ACHN (cell line): ENCODE data around the gene NCOA6.
A peak's percentile ranks its signal among the peaks of the same experiment; 100 is the strongest.

Experiments
- DNase-seq: peaks from one replicate; pipeline ENCODE4 v3.0.0-alpha.2; 2015
- in situ Hi-C: cut with HindIII; loops from 2 replicates; pipeline ENCODE4 v1.10.0; 2017; ENCODE audit warnings: low sequenced_read_pairs, low pct_ligation_motif_present, low pct_unique_long_range_greater_than_20kb

Gene NCOA6

DNA sequence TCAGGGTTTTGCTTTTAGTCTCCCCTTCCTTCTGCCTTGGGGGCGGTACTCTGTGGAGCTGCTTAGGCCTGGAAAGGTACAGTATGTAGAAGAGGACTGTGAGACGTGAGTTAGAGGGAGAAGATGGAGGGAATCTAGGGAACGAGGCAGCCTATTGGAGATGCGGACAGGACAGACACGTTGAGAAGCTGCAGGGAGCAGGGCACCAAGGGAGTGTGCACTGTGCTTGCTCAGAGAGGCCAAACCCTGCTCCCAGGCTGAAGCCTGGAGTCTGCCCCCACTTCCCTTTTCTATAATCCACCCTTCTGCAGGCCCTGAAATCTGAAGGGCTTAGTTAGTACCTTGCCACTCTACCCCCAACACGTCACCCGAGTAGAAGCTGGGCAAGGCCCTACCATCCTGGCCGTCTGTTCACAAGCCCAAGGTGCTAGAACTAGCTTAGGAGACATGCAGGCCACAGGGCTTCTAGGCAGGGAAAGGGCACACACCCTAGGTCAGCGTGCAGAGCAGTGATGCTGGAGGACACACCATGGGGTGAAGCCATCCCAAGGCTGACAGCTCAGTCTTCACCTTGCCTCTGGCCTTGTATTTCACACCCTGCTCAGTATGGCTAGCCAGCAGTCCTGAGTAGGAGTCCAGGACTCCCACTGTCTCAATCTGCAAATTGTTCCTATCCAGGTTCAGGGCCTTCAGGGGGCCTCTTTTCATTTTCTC is 114.4 kb downstream of the NCOA6 start:
- DNase-seq, result no peak
- in situ Hi-C loops, result no loop called here

DNA sequence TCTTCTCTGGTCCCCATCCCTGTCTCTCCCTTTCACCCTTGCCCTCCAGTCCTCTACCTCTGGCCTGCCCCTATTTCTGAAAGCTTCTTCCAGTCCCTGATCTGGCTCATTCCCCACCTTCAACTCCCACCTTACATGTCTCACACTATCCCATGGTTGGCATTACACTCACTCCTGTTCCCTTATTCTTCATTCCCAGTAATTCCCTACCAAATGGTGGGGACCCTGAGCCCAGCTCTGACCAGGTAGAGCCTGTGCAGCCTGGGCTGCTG is 114.9 kb downstream of the NCOA6 start:
- in situ Hi-C loops, result no loop called here
- DNase-seq, result no peak

DNA sequence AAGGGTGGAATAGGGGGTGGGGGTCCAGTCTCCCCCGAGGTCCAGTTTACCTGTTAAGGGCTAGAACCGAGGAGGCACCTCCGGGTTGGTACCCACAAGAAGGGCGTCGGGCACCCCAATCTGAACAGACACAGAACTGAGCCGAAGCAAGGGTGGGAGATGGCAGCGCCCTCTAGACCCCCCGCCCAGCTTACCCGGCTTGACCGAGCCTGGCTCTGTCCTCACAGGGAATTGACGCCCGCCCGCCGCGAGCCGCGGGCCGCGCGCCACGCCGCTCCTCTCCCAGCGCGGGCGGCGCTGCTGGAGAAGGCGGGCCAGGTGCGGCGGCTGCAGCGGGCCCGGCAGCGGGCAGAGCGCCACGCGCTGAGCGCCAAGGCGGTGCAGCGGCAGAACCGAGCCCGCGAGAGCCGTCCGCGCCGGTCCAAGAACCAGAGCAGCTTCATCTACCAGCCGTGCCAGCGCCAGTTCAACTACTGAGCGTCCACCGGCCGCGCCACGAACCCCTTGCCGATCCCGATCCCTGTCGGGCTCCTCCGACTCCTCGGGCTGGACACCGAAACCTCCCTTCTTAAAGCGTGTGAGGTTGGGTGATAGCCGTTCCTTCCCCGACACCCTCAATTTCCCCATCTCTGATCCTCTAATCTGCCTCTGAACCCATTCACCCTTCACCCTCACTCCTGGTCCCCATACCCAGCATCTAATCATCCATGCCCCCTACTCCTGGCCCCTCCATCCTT is 115.5 kb downstream of the NCOA6 start:
- in situ Hi-C loops, result no loop called here
- peak; percentile 71 for DNase-seq

DNA sequence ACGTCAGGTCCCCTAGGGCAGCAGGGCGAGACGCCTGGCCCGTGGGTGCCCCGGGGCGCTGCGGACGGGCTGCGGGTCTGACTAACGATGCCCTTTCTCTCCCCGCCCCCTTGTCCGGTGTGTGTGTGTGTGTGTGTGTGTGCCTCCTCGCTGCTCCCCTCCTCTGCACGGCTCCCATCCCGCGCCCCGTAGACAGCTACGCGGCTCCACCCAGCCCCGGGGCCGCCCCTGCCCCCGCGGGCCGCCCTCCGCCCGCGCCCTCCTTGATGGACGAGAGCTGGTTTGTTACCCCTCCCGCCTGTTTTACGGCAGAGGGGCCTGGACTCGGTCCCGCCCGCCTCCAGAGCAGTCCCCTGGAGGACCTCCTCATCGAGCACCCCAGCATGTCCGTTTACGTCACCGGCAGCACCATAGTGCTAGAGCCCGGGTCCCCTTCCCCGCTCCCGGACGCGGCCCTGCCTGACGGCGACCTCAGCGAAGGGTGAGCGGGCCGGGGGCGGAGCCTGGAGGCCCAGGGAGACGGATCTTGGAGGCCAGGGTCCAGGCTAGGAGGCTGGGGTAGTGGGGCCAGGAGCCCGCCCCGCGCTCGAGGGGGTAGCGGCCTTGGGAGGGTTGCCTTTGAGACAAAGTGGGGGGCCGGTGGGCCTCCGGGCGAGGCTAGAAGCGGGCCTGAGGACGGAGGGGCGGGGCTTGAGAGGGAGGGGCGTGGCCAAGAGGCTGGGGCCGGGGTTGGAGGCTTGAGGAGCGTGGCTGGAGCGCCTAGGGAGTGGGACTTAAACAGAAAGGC is 116.2 kb downstream of the NCOA6 start:
- DNase-seq, result peak; percentile 86
- in situ Hi-C loops, result no loop called here

DNA sequence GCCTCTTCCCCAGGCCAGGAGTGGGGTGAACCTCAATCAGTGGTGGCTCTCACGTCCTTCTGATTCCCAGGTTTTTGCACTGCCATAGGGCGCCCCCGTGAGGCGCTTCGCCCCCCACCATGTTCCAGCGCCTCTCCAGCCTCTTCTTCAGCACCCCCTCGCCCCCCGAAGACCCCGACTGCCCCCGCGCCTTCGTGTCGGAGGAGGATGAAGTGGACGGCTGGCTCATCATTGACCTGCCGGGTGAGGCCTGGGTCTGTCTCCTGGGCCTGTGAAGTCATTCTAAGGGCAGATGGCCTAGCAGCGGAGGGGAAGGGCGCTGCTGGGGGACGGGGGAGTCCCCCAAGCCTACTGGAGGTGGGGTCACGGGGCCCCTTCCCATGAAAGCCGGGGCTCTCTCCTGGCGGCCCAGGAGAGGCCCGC is 116.8 kb downstream of the NCOA6 start:
- DNase-seq, result peak; percentile 53
- in situ Hi-C loops, result no loop called here

DNA sequence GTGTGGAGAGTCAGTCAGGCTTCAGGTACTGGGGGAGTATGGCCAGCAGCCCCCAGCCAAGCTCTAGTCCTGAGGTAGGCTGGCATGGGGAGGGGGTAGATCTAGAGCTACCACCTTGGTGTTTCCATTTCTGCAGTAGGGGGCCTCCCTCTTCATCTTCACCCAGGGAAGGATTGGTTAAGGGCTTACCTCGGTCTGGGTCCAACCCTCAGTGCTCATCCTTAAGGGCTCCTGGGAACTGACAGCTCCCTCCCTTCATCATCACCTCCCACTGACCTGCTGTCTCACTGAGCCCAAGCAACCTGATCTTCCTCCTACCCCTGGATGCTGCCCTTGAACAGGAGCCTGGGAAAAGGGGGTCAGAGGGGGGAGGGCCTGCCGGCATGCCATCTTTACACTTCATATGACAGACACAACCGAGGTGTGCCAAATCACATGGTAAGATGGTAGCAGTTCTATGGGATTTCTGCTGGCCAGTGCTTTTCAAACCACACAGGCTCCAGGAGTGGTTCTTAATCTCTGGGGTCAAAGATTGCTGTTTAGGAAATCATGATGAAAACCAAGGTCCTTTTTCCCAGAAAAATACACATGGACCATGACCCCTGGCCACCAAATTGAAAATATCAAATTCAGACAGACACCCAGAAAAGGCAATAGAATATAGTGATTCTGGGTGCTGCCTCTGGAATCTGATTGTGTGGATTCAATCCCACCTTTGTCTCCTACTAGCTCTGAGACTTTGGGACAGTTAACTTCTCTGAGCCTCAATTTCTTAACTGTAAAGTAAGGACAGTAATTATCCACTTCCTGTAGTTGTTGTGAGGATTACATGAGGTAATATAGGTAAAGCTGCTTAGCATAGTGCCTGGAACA is 118.3 kb downstream of the NCOA6 start:
- in situ Hi-C loops, result no loop called here

DNA sequence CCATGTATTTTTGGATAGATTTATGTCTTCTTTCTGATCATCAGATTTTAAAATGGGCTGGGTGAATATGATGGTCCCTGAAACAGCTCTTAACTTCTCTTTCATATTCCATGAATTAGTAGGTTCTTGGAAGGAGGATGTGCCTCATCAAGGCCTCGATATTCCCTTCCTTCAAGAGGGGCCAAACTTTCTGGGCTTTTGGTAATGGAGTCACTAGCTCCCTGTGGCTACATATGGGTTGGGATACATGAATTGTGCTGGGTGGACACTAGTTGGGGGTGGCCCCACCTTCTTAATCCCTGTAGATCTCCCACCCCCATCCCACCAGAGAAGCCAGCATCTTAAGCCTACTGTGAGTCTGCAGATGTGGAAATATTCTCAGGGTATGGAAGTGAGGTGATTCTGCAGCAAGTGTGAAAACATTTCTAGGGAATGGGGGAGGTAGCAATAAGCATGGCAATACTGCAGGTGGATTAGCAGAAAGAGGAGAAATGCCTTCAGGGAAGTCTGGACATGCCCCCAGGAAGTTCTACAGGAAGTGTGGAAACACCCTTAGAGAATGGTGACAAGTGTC is 119.1 kb downstream of the NCOA6 start:
- DNase-seq, result no peak
- in situ Hi-C loops, result no loop called here

More for the DNA sequence above, 118.3 kb downstream of the NCOA6 start:
- DNase-seq, result no peak

DNA sequence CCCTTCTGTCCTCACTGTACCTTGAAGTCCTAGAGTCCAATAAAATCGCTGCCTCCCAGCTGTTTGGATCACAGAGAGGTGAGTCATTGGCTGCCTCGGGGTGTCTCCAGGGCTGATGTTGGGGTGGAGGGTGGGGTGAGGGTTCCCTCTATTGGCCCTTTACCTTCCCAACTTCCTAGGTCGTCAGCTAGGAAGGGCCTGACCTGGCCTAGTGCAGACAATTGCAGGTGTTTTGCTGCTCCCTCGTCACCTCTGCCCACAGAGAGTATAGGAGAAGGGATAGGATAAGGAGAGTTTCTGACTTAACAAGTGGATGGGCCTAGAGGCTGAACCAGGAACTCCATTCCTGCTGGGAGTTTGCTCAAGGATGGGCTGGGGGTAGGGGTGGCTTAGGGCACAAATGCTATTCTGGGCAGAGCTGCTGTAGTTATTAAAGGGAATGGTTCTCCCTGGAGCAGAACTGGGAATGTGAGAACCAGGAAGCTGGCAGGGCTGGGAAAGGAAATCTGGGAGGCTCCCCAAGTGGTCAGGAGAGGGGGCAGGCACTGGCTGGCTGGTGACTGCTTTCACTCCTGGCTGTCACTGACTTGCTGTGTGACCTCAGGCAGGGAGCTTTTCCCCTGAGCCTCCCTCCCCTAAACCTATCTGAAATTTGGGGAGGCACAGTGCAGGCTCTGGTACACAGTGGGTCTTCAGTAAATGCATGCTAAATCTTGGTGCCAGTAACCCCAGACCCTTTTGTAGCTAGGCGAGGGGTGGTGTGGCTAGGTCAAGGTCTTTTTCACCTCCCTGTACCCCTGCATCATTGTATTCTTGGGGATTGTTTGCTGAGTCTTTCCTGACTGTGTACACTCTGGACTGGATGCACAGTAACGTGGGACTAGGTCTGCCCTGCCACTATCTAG is 119.8 kb downstream of the NCOA6 start:
- in situ Hi-C loops, result no loop called here
- peak; percentile 29 for DNase-seq

DNA sequence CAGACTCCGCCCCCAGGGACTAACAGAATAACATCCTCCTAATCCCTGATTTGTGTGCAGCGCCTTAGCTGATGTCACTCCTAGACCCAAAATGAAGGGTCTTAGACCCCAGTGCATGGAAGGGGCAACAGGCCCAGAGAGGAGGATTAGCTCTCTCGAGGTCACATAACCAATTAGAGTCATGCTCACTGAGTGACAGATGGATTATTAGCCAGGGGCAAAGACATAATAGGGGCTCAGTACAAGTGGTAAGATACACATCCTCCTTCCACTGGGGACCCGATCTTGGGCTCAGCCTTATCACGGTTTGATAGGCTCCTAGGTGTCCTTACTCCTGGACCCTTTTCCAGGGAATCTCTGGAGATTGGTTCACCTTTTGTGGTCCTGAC is 120.4 kb downstream of the NCOA6 start:
- in situ Hi-C loops, result no loop called here
- no peak for DNase-seq

DNA sequence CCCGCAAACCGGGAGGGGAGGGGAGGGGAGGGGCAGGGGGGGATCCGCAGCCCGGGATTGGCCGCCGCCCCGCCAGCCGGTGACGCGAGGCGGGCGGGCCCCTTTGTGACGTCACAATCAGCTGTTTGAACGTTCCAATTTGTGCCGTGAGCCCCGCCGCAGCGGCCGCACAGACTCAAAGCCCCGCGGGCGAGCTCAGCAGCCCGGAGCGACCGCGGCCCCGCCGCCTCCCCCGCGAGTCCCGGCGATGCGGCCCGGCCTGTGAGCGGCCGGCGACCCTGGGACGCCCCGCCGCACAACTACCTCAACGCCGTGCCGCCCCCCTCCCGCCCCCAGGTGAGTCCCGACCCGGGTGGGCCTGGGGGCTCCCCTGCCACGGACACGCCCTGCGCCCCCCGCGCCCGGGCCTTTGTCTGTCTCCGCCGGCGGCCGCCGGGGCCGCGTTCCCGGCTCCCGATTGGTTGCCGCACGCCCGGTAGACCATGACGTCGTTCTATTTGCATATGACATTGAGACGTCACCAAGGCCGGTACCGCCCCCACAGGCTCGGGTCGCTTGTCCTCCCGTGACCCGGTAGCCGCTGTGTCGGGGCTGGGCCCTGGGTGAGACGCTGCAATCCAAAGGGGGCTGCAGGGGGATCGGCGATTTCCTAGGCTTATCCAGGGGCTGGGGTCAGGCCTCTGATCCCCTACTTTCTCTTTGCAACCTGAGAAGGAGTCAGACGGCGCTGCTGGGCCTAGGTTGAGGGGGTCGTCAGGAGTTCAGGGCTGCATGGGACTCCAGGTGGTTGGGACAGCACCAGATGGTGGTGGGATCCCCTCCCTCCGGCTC is 121.1 kb downstream of the NCOA6 start, which contains the start of gene TP53INP2:
Gene TP53INP2 (plus strand): TSS at position 168 of the 831 bp plus-strand sequence. CDS start 4,396 bp downstream, outside the sequence.
- peak; percentile 86 for DNase-seq
- in situ Hi-C loops, result no loop called here

DNA sequence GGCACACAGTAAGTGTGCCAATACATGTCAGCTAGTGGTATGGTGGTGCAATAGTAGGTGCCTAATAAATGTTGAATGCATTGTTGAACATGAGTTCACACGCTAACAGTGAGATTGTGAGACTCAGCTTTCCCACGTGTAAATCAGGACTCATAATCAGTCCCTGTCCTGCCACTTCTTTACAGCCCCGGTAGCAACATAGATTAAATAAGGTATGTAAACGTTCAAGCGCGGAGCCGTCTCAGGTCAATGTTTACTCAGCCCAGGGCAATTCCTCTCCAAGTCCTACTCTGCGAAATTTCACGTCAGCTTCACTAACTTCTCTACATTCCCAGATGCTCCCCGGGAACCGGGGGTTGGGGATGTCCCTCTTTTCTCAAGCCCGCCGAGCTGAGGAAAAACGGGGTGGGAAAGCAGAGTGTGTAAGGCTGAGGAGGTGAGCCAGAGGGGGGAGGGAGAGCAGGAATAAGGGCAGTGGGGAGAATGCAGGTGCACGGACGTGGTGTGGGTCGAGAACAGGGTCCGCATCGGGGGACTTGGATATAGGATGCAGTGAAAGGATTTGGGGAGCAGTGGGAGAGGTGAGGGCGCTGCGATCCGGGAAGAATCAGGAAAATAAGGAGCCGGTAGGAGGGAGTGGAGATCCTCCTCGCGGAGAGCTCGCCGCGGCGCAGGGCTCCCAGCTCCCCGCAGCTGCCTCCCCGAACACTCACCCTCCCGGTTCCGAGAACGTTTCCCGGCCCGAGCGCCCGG is 121.9 kb downstream of the NCOA6 start:
- in situ Hi-C loops, result no loop called here
- no peak for DNase-seq

DNA sequence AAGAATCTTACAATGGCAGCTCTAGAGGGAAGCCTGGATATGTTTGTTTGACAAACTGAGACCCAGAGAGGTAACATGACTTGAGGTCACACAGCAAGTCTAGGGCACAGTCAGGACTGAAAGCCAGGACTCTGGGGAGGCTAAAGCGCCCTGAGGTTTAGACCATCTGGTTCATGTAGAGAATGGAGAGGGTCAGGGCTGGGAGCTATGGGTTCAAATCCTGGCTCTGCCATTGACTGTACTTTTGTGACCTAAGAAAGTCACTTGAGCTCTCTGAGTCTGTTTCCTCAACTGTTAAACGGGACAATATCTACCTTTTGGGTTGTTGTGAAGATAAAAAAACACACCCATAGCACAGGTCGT is 122.4 kb downstream of the NCOA6 start:
- in situ Hi-C loops, result no loop called here
- DNase-seq, result no peak

DNA sequence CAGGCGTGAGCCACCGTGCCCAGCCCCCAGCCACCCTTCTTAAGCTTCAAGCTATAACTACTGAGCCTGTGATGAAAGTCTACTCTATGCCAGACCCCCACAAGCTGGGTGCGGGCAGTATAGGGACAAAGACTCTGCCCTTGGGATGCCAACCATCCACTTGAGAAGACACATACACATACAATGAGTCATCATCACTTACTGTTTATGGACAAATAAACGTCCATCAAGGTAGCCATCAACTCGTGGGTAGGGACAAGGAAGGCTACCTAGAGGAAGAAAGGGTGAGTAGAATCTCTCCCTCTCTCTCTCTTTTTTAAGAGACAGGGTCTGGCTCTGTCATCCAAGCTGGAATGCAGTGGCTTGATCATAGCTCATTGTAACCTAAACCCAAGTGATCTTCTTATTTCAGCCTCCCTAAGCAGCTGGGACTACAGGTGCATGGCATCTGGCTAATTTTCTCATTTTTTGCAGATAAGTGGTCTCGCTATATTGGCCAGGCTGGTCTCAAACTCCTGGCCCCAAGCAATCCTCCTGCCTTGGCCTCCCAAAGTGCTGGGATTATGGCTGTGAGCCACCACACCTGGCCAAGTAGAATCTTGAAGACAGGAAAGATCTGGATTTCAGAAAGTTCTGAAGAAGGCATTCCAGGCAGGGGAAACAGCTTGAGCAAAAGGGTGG is 123.9 kb downstream of the NCOA6 start:
- DNase-seq, result no peak
- in situ Hi-C loops, result no loop called here

DNA sequence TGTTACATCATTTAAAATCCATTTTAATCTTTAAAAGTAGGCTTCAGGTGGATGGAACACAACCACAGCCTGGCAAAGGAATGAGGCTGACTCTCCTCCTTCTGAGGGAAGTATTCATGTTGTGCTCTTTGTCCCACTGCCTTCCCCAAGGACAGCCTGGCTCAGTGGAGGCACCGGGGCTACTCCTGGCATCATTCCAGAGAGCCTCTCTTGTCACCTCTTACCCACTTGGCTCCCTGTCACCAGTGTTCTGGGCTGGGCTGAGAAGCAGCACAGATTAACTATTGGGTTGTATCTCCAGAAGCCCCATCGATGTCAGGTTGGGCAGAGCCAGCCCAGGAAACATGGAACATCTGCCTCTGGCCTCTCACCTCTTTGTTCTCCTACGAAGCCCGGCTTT is 132.0 kb downstream of the NCOA6 start:
- no peak for DNase-seq
- in situ Hi-C loops, result no loop called here

DNA sequence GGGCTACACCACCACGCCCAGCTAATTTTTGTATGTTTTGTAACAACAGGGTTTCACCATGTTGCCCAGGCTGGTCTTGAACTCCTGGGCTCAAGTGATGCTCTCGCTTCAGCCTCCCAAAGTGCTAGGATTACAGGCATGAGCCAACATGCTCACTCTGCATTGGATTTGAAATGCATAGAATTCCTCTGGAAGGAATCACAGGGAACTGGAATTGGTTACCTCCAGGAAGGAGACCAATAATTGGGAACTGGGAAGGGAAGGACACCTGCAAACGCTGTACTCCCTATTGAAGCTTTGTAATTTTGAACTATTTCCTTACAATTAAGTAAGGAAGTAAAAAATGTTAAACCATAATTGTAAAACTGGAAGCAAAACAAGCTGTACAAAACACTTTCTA is 133.6 kb downstream of the NCOA6 start:
- in situ Hi-C loops, result no loop called here

DNA sequence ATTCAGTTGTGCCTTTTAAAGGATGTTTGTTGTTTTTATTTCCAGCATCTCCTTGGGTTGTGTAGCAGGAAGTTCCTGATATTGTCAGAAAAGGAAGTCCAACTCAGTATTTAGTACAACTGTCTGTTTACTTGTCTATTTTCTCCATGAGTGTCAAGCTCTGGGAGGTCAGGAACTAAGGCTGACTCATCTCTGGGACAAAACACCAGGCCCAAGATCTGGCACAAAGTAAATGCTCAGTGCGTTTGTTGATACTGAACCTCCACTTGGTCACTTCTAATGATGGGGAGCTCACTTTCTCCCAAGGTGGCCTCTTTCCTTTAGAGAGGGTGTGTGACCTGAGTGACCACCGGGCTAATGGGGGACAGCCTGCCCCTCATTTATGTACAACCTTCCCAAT is 136.0 kb downstream of the NCOA6 start:
- DNase-seq, result no peak
- in situ Hi-C loops, result no loop called here

More for the DNA sequence above, 133.6 kb downstream of the NCOA6 start:
- no peak for DNase-seq
